Lower leg skin (tissue), 3 donors: ENCODE measurements around the gene SYNE2.

Experiments
- CTCF ChIP-seq, 3 donors: fragments of 450-650 bp; IDR thresholded peaks; one replicate each; pipeline ENCODE4 v1.5.1; 2016; ENCODE audit warnings: antibody characterized with exemption in 3 of 3, mild to moderate bottlenecking in 3 of 3, moderate library complexity in 2 of 3
- POLR2A ChIP-seq, 2 donors: fragments of 450-650 bp; IDR thresholded peaks; one replicate each; pipeline ENCODE4 v1.6.1; 2016 to 2017; ENCODE audit warnings: antibody characterized with exemption in 2 of 2, mild to moderate bottlenecking in 1 of 2, moderate library complexity in 1 of 2

GRCh38 chr14:64149921-64150320 is 297.1 kb downstream of the SYNE2 start:
- no peak for TF ChIP-seq CTCF (IDR thresholded peaks at IDR 0.05)
- no peak for TF ChIP-seq POLR2A (IDR thresholded peaks at IDR 0.05)
